ENCODE results near the gene CLINT1. TPM values are rescaled to one million over a fixed set of nuclear protein-coding genes. Genes with fewer than 3 reads are reported as not detected.

Gene CLINT1
- total RNA-seq, 4 donors from 2014 or later: 89.3 to 122 (median 107) TPM

- WGBS, 2 donors: 95 to 98% methylated on average over 7 of the region's 7 CpGs
- TF ChIP-seq, protein P1, sequence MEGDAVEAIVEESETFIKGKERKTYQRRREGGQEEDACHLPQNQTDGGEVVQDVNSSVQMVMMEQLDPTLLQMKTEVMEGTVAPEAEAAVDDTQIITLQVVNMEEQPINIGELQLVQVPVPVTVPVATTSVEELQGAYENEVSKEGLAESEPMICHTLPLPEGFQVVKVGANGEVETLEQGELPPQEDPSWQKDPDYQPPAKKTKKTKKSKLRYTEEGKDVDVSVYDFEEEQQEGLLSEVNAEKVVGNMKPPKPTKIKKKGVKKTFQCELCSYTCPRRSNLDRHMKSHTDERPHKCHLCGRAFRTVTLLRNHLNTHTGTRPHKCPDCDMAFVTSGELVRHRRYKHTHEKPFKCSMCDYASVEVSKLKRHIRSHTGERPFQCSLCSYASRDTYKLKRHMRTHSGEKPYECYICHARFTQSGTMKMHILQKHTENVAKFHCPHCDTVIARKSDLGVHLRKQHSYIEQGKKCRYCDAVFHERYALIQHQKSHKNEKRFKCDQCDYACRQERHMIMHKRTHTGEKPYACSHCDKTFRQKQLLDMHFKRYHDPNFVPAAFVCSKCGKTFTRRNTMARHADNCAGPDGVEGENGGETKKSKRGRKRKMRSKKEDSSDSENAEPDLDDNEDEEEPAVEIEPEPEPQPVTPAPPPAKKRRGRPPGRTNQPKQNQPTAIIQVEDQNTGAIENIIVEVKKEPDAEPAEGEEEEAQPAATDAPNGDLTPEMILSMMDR (IDR thresholded peaks at IDR 0.05): no peak
- TF ChIP-seq POLR2A (IDR thresholded peaks at IDR 0.05): no peak
- no peak for DNase-seq (ENCODE audit: low spot score in 2 of 2)
- H3K4me3 ChIP-seq (ENCODE audit: low read depth, poor library complexity, severe bottlenecking): no peak overlapping the region
- intact Hi-C loops (cut with DNase I; ENCODE audit: low total_unique reads): no loop called here
Observed at GRCh38 chr5:157766442-157766841, 92.5 kb downstream of the CLINT1 start.

GRCh38 chr5:157764531-157764930 lies 94.4 kb downstream of the CLINT1 start:
- no peak overlapping the region for H3K4me3 ChIP-seq (ENCODE audit: low read depth, poor library complexity, severe bottlenecking)
- intact Hi-C loops (cut with DNase I; ENCODE audit: low total_unique reads): no loop called here
- 82 to 84% methylated on average over 6 of the region's 6 CpGs for WGBS, 2 donors
- TF ChIP-seq POLR2A (IDR thresholded peaks at IDR 0.05): no peak
- TF ChIP-seq, protein P1 (IDR thresholded peaks at IDR 0.05): no peak
- no peak for DNase-seq (ENCODE audit: low spot score in 2 of 2)

GRCh38 chr5:157761690-157762621 lies 97.0 kb downstream of the CLINT1 start:
- TF ChIP-seq, protein P1 (IDR thresholded peaks at IDR 0.05): no peak
- no peak for TF ChIP-seq POLR2A (IDR thresholded peaks at IDR 0.05)
- intact Hi-C loops (cut with DNase I; ENCODE audit: low total_unique reads): no loop called here
- no peak for DNase-seq (ENCODE audit: low spot score in 2 of 2)
- H3K4me3 ChIP-seq (ENCODE audit: low read depth, poor library complexity, severe bottlenecking): no peak overlapping the region
- WGBS, 2 donors: 34 to 36% methylated on average over 10 of the region's 10 CpGs

GRCh38 chr5:157758706-157759105 lies 100.2 kb downstream of the CLINT1 start:
- no peak overlapping the region for H3K4me3 ChIP-seq (ENCODE audit: low read depth, poor library complexity, severe bottlenecking)

GRCh38 chr5:157756122-157756521 lies 102.8 kb downstream of the CLINT1 start:
- intact Hi-C loops (cut with DNase I; ENCODE audit: low total_unique reads): no loop called here
- 81 to 96% methylated on average over 3 of the region's 3 CpGs for WGBS, 2 donors
- no peak for DNase-seq (ENCODE audit: low spot score in 2 of 2)
- no peak overlapping the region for H3K4me3 ChIP-seq (ENCODE audit: low read depth, poor library complexity, severe bottlenecking)
- TF ChIP-seq, protein P1 (IDR thresholded peaks at IDR 0.05): no peak
- TF ChIP-seq POLR2A (IDR thresholded peaks at IDR 0.05): no peak

More at GRCh38 chr5:157758706-157759105, 100.2 kb downstream of the CLINT1 start:
- WGBS, 2 donors: 88 to 92% methylated on average over 1 of the region's 1 CpG
- intact Hi-C loops (cut with DNase I; ENCODE audit: low total_unique reads): no loop called here
- no peak for TF ChIP-seq POLR2A (IDR thresholded peaks at IDR 0.05)
- TF ChIP-seq, protein P1 (IDR thresholded peaks at IDR 0.05): no peak
- no peak for DNase-seq (ENCODE audit: low spot score in 2 of 2)
